OCI-LY7 (cell line): ENCODE results near the gene UBE3B. TPM values are rescaled to one million over a fixed set of nuclear protein-coding genes. Genes with fewer than 3 reads are reported as not detected.

Experiments
- BruUV-seq: library from RNA; stranded (reverse); fragments of 400-500 nt; replicated peaks from 2 replicates; lab custom pipeline; 2021; lab: Mats Ljungman, UMichigan
- CTCF ChIA-PET: fragments of 300-600 bp; sonication (Branson Sonifier 250); formaldehyde crosslinking; loops from one replicate; lab custom pipeline; 2022; ENCODE audit warnings: antibody characterized with exemption; ENCODE audit not compliant: unreplicated experiment; lab: Charles Lee
- POLR2A ChIA-PET: fragments of 300-600 bp; sonication (Branson Sonifier 250); formaldehyde crosslinking; loops from one replicate; lab custom pipeline; 2022; ENCODE audit warnings: antibody characterized with exemption; lab: Charles Lee
- DNase-seq: peaks from one replicate; pipeline ENCODE4 v3.0.0-alpha.2; 2015; ENCODE audit warnings: low spot score
- H2AFZ ChIP-seq: fragments of 200-600 bp; sonication (generic), shearing (Covaris generic); 2 replicates; pipeline ENCODE4 v1.6.1; 2014; ENCODE audit warnings: mild to moderate bottlenecking, antibody characterized with exemption, low read length, moderate library complexity
- H3K27ac ChIP-seq: fragments of 200-600 bp; sonication (generic); 2 replicates; pipeline ENCODE4 v1.5.1; 2014; ENCODE audit warnings: mixed run types, low read depth, mild to moderate bottlenecking, moderate library complexity, low read length, inconsistent platforms; ENCODE audit not compliant: poor library complexity, severe bottlenecking
- H3K36me3 ChIP-seq: fragments of 200-600 bp; sonication (generic); 2 replicates; pipeline ENCODE4 v1.6.1; 2014; ENCODE audit warnings: mild to moderate bottlenecking, antibody characterized with exemption, low read length, moderate library complexity, mixed read lengths; ENCODE audit not compliant: insufficient read depth
- H3K4me1 ChIP-seq: fragments of 200-600 bp; sonication (generic); 2 replicates; pipeline ENCODE4 v1.5.1; 2014; ENCODE audit warnings: mild to moderate bottlenecking, low read length; ENCODE audit not compliant: insufficient read depth, poor library complexity, severe bottlenecking
- H3K4me2 ChIP-seq: fragments of 200-600 bp; sonication (generic); 2 replicates; pipeline ENCODE4 v1.6.1; 2014; ENCODE audit warnings: mild to moderate bottlenecking, low read length
- H3K4me3 ChIP-seq: fragments of 200-600 bp; sonication (generic); 2 replicates; pipeline ENCODE4 v1.5.1; 2014; ENCODE audit warnings: mild to moderate bottlenecking, low read depth, low read length; ENCODE audit not compliant: poor library complexity, severe bottlenecking
- H3K79me2 ChIP-seq: fragments of 200-600 bp; sonication (generic); 2 replicates; pipeline ENCODE4 v1.6.1; 2016; ENCODE audit warnings: low read depth, mild to moderate bottlenecking, low read length, moderate library complexity, mixed read lengths; ENCODE audit not compliant: insufficient read depth
- H3K9me2 ChIP-seq: fragments of 200-600 bp; sonication (generic); 2 replicates; pipeline ENCODE4 v1.6.1; 2016; ENCODE audit warnings: mild to moderate bottlenecking, low read length, mixed read lengths; ENCODE audit not compliant: insufficient read depth
- H3K9me3 ChIP-seq: fragments of 200-600 bp; sonication (generic); 2 replicates; pipeline ENCODE4 v1.6.1; 2014; ENCODE audit warnings: mild to moderate bottlenecking, mixed run types, low read length, mixed read lengths
- H4K20me1 ChIP-seq: fragments of 200-600 bp; sonication (generic); 2 replicates; pipeline ENCODE4 v1.6.1; 2014; ENCODE audit warnings: mild to moderate bottlenecking, antibody characterized with exemption, low read length, moderate library complexity, mixed read lengths; ENCODE audit not compliant: insufficient read depth
- CTCF ChIP-seq: fragments of 200-600 bp; sonication (generic); conservative IDR thresholded peaks from 2 replicates; pipeline ENCODE4 v1.5.1; 2014; ENCODE audit warnings: mild to moderate bottlenecking, antibody characterized with exemption, low read length, moderate library complexity, mixed read lengths
- EZH2phosphoT487 ChIP-seq: fragments of 200-600 bp; sonication (generic); IDR thresholded peaks from 2 replicates; pipeline ENCODE4 v1.6.1; 2018; ENCODE audit warnings: low read depth, borderline replicate concordance, mild to moderate bottlenecking, mixed run types, antibody characterized with exemption, low read length, moderate library complexity, mixed read lengths
- intact Hi-C: fragments of 100-400 bp; cut with micrococcal nuclease; formaldehyde crosslinking; loops from one replicate; pipeline ENCODE4 v1.10.0; 2022; ENCODE audit not compliant: unreplicated experiment
- total RNA-seq, 2 experiments: library from RNA; depleted of rRNA in 1 of 2; stranded (reverse); fragments of >200 nt in 1 of 2; shearing (Covaris generic) in 1 of 2; gene quantifications; 2 replicates each; pipeline ENCODE4 v1.2.3, GENCODE V29; 2014 to 2022

The UBE3B gene
- total RNA-seq, 2 experiments from 2014 or later = 27.8 to 32.6 TPM

- no peak for DNase-seq
- H3K4me1 ChIP-seq = peaks cover 9% of the 10 kb centered on the region
- intact Hi-C loops = no loop called here
- no peak overlapping the region for H3K4me2 ChIP-seq
- ChIA-PET CTCF (no interaction called here), POLR2A (no interaction called here)
- no peak overlapping the region for H3K4me3 ChIP-seq
- H3K9me3 ChIP-seq = no peaks in the 10 kb centered on the region
- no peaks in the 10 kb centered on the region for H3K79me2 ChIP-seq
- H3K9me2 ChIP-seq = no peaks in the 10 kb centered on the region
- TF ChIP-seq EZH2phosphoT487 = no peak
- no peak for TF ChIP-seq CTCF
- peaks cover 62% of the 10 kb centered on the region for H3K36me3 ChIP-seq
- no peak overlapping the region for H3K27ac ChIP-seq
- H2AFZ ChIP-seq = no peak overlapping the region
- H4K20me1 ChIP-seq = no peaks in the 10 kb centered on the region
- BruUV-seq = no TSS peak
These were observed 101.0 kb downstream of the UBE3B start for GRCh38 chr12:109578330-109578927.

DNA sequence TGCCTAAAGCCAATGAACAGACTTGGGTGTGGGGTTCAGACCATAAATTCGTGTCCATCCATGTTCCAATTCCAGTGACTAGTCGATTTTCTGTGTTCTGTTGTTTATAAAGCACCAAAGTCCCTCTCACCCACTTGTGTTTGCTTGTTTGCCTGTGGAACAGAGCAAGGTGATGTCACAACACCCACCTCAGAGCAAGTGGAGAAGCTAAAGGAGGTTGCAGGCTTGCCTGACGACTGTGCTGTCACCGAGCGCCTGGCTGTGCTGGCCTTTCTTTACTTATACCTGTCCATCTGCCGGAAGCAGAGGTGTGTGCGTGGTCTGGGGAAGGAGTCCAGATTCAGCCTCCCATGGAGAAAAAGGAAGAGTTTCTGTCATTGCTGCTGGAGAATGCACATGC is 102.2 kb downstream of the UBE3B start:
- no peaks in the 10 kb centered on the region for H3K9me2 ChIP-seq
- H3K4me2 ChIP-seq = no peak overlapping the region
- no peaks in the 10 kb centered on the region for H4K20me1 ChIP-seq
- no peaks in the 10 kb centered on the region for H3K79me2 ChIP-seq
- no peak overlapping the region for H3K27ac ChIP-seq
- no peak overlapping the region for H2AFZ ChIP-seq
- intact Hi-C loops = no loop called here
- H3K36me3 ChIP-seq = peaks cover 69% of the 10 kb centered on the region
- no peak for DNase-seq
- BruUV-seq = no TSS peak
- ChIA-PET POLR2A (no interaction called here), CTCF (no interaction called here)
- H3K4me3 ChIP-seq = no peak overlapping the region
- peaks cover 3% of the 10 kb centered on the region for H3K4me1 ChIP-seq
- no peaks in the 10 kb centered on the region for H3K9me3 ChIP-seq
- TF ChIP-seq EZH2phosphoT487 (no peak), CTCF (no peak)

DNA sequence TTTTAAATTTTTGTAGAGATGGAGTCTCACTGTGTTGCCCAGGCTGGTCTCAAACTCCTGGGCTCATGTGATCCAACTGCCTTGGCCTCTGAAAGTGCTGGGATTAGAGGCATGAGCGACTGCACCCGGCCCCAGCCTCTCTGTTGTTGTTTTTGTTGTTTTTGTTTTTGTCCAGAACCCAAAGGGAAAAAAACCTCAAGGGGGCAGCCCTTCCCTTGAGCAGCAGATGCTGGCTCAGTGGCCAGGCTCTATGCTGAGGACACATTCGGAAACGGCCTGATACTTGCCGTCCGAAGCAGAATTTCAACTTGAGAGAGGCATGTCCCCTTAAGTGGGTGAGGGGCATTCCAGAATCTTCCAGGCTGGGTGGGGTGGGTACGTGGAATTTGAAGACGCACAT is 102.8 kb downstream of the UBE3B start:
- no TSS peak for BruUV-seq
- POLR2A ChIA-PET = no interaction called here

More for the DNA sequence above, 102.8 kb downstream of the UBE3B start:
- Histone ChIP-seq H4K20me1 (no peaks in the 10 kb centered on the region), H3K4me2 (no peak overlapping the region), H3K36me3 (peaks cover 66% of the 10 kb centered on the region), H3K4me3 (no peak overlapping the region), H3K27ac (no peak overlapping the region), H3K9me3 (no peaks in the 10 kb centered on the region), H2AFZ (no peak overlapping the region), H3K4me1 (no peaks in the 10 kb centered on the region), H3K79me2 (no peaks in the 10 kb centered on the region), H3K9me2 (no peaks in the 10 kb centered on the region)
- no peak for TF ChIP-seq EZH2phosphoT487
- TF ChIP-seq CTCF = no peak
- intact Hi-C loops = no loop called here
- CTCF ChIA-PET = no interaction called here
- DNase-seq = no peak
